SK-N-MC (cell line): ENCODE data around the gene TUBB2A.
"Not testable (repeated sequence)": the region's sequence is repeated elsewhere in the genome, so short reads cannot be mapped to it uniquely, and the experiment has no call there.

Experiments used
- DNase-seq: peaks from one replicate; pipeline ENCODE4 v3.0.0-alpha.2; 2011; ENCODE audit warnings: low read depth, low spot score
- H3K27ac ChIP-seq: fragments of 200-600 bp; sonication (generic); 2 replicates; pipeline ENCODE4 v1.5.1; 2016; ENCODE audit warnings: mixed run types
- H3K36me3 ChIP-seq: fragments of 200-600 bp; sonication (generic); 2 replicates; pipeline ENCODE4 v1.6.1; 2017; ENCODE audit warnings: antibody characterized with exemption, low read length, mixed read lengths; ENCODE audit not compliant: insufficient read depth
- H3K4me3 ChIP-seq: fragments of 200-600 bp; sonication (generic); 2 replicates; pipeline ENCODE4 v1.5.1; 2016
- H3K9ac ChIP-seq: fragments of 200-600 bp; sonication (generic); 2 replicates; pipeline ENCODE4 v1.8.0; 2017; ENCODE audit warnings: mixed run types, mixed read lengths; ENCODE audit not compliant: insufficient read length
- H3K9me3 ChIP-seq: fragments of 200-600 bp; sonication (generic); 2 replicates; pipeline ENCODE4 v1.6.1; 2017; ENCODE audit warnings: low read depth, mild to moderate bottlenecking, antibody characterized with exemption, low read length, moderate library complexity, mixed read lengths
- EZH2 ChIP-seq: fragments of 200-600 bp; sonication (generic); IDR thresholded peaks from one replicate; pipeline ENCODE4 v1.6.1; 2017; ENCODE audit warnings: antibody characterized with exemption
- FOXP2 ChIP-seq: optimal IDR thresholded peaks from 2 replicates; pipeline ENCODE3; 2011; ENCODE audit warnings: mild to moderate bottlenecking, moderate library complexity; ENCODE audit not compliant: insufficient read depth; ENCODE audit errors: extremely low read length, control extremely low read depth
- POLR2AphosphoS5 ChIP-seq: IDR thresholded peaks from 2 replicates; pipeline ENCODE4 v1.6.1; 2012; ENCODE audit warnings: mild to moderate bottlenecking, low read depth, low read length, borderline replicate concordance

The TUBB2A gene

GRCh38 chr6:3188262-3188661 is 30.9 kb upstream of the TUBB2A start:
- TF ChIP-seq EZH2 (no peak), FOXP2 (no peak), POLR2AphosphoS5 (no peak)
- no peak overlapping the region for H3K9ac ChIP-seq
- no peak overlapping the region for H3K27ac ChIP-seq
- DNase-seq: no peak
- no peak overlapping the region for H3K4me3 ChIP-seq
- H3K36me3 ChIP-seq: no peaks in the 10 kb centered on the region
- H3K9me3 ChIP-seq: no peaks in the 10 kb centered on the region

GRCh38 chr6:3186974-3187382 is 29.6 kb upstream of the TUBB2A start:
- no peak overlapping the region for H3K27ac ChIP-seq
- H3K9me3 ChIP-seq: no peaks in the 10 kb centered on the region
- H3K4me3 ChIP-seq: no peak overlapping the region
- no peak for TF ChIP-seq FOXP2
- no peak for TF ChIP-seq POLR2AphosphoS5
- DNase-seq: no peak
- H3K36me3 ChIP-seq: no peaks in the 10 kb centered on the region
- H3K9ac ChIP-seq: no peak overlapping the region

GRCh38 chr6:3183066-3183465 is 25.7 kb upstream of the TUBB2A start:
- DNase-seq: no peak
- Histone ChIP-seq H3K36me3 (no peaks in the 10 kb centered on the region), H3K4me3 (no peak overlapping the region), H3K9ac (no peak overlapping the region), H3K27ac (no peak overlapping the region), H3K9me3 (no peaks in the 10 kb centered on the region)
- no peak for TF ChIP-seq EZH2
- no peak for TF ChIP-seq POLR2AphosphoS5
- no peak for TF ChIP-seq FOXP2

DNA sequence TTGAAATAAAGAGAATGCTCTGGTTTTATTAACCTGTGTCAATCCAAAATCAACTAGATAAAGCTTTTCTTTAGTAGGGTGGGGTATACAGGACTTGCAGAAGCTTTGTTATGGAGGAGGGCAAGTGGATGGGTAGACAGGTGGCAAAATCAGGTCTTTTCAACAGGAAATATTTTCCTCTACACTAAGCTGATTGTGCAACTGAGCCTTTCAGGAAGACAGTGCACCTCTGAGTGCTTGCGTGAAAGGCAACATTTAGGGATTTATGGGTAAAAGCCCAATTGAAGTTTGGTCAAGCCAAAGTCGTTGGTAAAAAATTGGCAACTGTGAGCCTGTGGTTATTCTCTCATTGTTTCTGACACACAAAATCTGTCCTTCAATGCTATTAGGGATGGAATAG is 23.8 kb upstream of the TUBB2A start:
- no peak overlapping the region for H3K27ac ChIP-seq
- no peak overlapping the region for H3K4me3 ChIP-seq
- no peak for DNase-seq
- H3K36me3 ChIP-seq: no peaks in the 10 kb centered on the region
- TF ChIP-seq FOXP2 (no peak), EZH2 (no peak), POLR2AphosphoS5 (no peak)
- H3K9me3 ChIP-seq: no peaks in the 10 kb centered on the region
- H3K9ac ChIP-seq: no peak overlapping the region

- not testable (repeated sequence) for DNase-seq, H3K27ac ChIP-seq, H3K9me3 ChIP-seq, H3K9ac ChIP-seq, H3K4me3 ChIP-seq, H3K36me3 ChIP-seq
Observed at GRCh38 chr6:3179945-3180344, 22.6 kb upstream of the TUBB2A start.

DNA sequence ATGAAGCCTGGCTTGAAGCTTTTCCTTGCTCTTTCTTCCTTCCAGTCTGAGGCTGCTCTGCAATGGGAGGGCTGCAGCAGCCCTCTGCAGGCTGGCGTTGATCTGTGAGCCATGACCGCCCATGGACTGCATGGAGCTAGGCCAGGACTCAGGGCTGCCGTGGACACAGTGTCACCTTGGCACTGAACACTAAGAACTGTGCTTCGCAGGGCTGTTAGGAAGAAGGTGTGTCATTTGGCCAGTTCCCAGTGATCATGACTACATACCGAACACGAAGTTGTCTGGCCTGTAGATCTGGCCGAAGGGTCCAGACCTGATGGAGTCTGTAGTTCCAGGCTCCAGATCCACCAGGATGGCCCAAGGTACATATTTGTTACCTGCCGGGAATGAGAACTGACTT is 21.3 kb upstream of the TUBB2A start:
- H3K9ac ChIP-seq, H3K9me3 ChIP-seq, H3K27ac ChIP-seq, H3K36me3 ChIP-seq, H3K4me3 ChIP-seq, DNase-seq: not testable (repeated sequence)

GRCh38 chr6:3176562-3177355 is 19.4 kb upstream of the TUBB2A start:
- H3K27ac ChIP-seq: no peak overlapping the region
- H3K4me3 ChIP-seq: no peak overlapping the region
- H3K36me3 ChIP-seq: no peaks in the 10 kb centered on the region
- DNase-seq: no peak
- H3K9ac ChIP-seq: no peak overlapping the region
- no peaks in the 10 kb centered on the region for H3K9me3 ChIP-seq
- no peak for TF ChIP-seq FOXP2
- TF ChIP-seq POLR2AphosphoS5: no peak
- TF ChIP-seq EZH2: no peak

GRCh38 chr6:3175715-3176402 is 18.5 kb upstream of the TUBB2A start:
- no peak for DNase-seq
- H3K9me3 ChIP-seq: no peaks in the 10 kb centered on the region
- no peak overlapping the region for H3K9ac ChIP-seq
- no peak for TF ChIP-seq EZH2
- TF ChIP-seq POLR2AphosphoS5: no peak
- no peak for TF ChIP-seq FOXP2
- H3K27ac ChIP-seq: no peak overlapping the region
- no peak overlapping the region for H3K4me3 ChIP-seq
- H3K36me3 ChIP-seq: no peaks in the 10 kb centered on the region

DNA sequence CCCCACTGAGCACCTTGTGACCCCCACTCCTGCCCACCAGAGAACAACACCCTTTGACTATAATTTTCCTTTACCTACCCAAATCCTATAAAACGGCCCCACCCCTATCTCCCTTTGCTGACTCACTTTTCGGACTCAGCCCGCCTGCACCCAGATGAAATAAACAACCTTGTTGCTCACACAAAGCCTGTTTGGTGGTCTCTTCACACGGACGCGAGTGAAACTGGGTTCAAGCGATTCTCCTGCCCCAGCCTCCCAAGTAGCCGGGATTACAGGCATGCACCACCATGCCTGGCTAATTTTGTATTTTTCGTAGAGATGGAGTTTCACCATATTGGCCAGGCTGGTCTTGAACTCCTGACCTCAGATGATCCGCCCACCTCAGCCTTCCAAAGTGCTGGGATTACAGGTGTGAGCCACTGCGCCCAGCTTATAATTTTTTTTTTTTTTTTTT is 16.3 kb upstream of the TUBB2A start:
- H3K36me3 ChIP-seq, H3K9me3 ChIP-seq, DNase-seq, H3K27ac ChIP-seq, H3K4me3 ChIP-seq, H3K9ac ChIP-seq: not testable (repeated sequence)

DNA sequence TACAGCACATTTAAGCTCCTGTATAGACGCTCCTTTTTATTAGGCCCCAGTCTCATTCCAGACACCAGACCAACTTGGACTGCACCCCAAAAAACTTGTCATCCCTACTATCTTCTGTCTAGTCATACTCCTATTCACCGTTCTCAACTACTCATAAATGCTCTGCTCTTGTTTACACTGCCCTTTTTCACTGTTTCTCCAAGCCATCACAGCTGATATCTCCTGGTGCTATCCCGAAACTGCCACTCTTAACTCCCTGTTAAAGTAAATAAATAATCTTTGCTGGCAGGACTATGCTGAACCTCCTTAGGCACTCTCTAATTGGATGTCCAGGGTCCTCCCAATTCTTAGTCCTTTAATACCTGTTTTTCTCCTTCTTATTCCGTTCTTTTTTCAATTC is 15.4 kb upstream of the TUBB2A start:
- H3K4me3 ChIP-seq, H3K9me3 ChIP-seq, H3K9ac ChIP-seq, DNase-seq, H3K36me3 ChIP-seq, H3K27ac ChIP-seq: not testable (repeated sequence)

GRCh38 chr6:3171313-3172175 is 14.2 kb upstream of the TUBB2A start:
- H3K27ac ChIP-seq, H3K4me3 ChIP-seq, DNase-seq, H3K36me3 ChIP-seq, H3K9me3 ChIP-seq, H3K9ac ChIP-seq: not testable (repeated sequence)

GRCh38 chr6:3170676-3171075 is 13.3 kb upstream of the TUBB2A start:
- not testable (repeated sequence) for H3K9ac ChIP-seq, DNase-seq, H3K36me3 ChIP-seq, H3K27ac ChIP-seq, H3K4me3 ChIP-seq, H3K9me3 ChIP-seq
